A549 (cell line): Measurements from ENCODE around the gene COG5.

Experiments
- BHLHE40 ChIP-seq: IDR thresholded peaks from 2 replicates; pipeline ENCODE4 v1.6.1; 2012; ENCODE audit warnings: low read depth, low read length, inconsistent platforms
- CBX8 ChIP-seq: fragments of 200-600 bp; sonication (generic); IDR thresholded peaks from 2 replicates; pipeline ENCODE4 v1.6.1; 2016
- EHMT2 ChIP-seq: fragments of 200-600 bp; sonication (generic); IDR thresholded peaks from 2 replicates; pipeline ENCODE4 v1.6.1; 2016; ENCODE audit warnings: antibody characterized with exemption, low read depth, mild to moderate bottlenecking, moderate library complexity
- EP300 ChIP-seq, 2 experiments: fragments of >200 bp; sonication (Bioruptor Twin); formaldehyde crosslinking; IDR thresholded peaks; 2 replicates in 1 of 2; 3 replicates in 1 of 2; pipeline ENCODE4 v1.6.1; 2016 to 2017
- POLR2A ChIP-seq: IDR thresholded peaks from 2 replicates; pipeline ENCODE4 v1.6.1; 2012; ENCODE audit warnings: mild to moderate bottlenecking, low read length
- TF ChIP-seq, protein P1 (sequence below): fragments of >200 bp; sonication (Bioruptor Twin); formaldehyde crosslinking; IDR thresholded peaks from 3 replicates; pipeline ENCODE4 v1.5.1; 2016
- TF ChIP-seq, protein P2 (sequence below): fragments of 200-600 bp; sonication (generic); IDR thresholded peaks from 2 replicates; pipeline ENCODE4 v1.6.1; 2016; ENCODE audit warnings: antibody characterized with exemption, mild to moderate bottlenecking, moderate library complexity
- TF ChIP-seq, protein P3 (sequence below): IDR thresholded peaks from 2 replicates; pipeline ENCODE4 v1.6.1; 2012; ENCODE audit warnings: low read depth, borderline replicate concordance

DNA sequence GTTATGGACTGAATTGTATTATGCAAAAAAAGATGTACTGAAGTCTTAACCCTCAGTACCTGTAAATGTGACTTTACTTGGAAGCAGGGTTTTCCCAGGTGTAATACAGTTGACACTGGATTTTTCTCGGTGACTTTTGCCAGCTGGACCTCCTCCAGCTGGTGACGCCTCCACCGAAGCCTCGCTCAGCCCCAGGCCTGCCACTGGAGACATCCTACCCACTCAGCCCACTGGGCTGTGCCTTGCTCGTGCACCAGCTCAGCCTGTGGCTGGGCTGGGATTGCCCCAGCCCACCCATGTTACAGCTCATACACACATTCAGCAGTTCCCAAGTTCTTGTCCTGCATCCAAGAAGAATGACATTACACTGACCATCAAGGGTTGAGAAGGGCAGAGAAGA lies 136.3 kb downstream of the COG5 start:
- TF ChIP-seq POLR2A (no peak), CBX8 (no peak), BHLHE40 (no peak), EHMT2 (no peak), EP300 (IDR thresholded peaks at IDR 0.05) (no peak)
- TF ChIP-seq, protein P1, sequence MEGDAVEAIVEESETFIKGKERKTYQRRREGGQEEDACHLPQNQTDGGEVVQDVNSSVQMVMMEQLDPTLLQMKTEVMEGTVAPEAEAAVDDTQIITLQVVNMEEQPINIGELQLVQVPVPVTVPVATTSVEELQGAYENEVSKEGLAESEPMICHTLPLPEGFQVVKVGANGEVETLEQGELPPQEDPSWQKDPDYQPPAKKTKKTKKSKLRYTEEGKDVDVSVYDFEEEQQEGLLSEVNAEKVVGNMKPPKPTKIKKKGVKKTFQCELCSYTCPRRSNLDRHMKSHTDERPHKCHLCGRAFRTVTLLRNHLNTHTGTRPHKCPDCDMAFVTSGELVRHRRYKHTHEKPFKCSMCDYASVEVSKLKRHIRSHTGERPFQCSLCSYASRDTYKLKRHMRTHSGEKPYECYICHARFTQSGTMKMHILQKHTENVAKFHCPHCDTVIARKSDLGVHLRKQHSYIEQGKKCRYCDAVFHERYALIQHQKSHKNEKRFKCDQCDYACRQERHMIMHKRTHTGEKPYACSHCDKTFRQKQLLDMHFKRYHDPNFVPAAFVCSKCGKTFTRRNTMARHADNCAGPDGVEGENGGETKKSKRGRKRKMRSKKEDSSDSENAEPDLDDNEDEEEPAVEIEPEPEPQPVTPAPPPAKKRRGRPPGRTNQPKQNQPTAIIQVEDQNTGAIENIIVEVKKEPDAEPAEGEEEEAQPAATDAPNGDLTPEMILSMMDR, result no peak
- TF ChIP-seq, protein P2, sequence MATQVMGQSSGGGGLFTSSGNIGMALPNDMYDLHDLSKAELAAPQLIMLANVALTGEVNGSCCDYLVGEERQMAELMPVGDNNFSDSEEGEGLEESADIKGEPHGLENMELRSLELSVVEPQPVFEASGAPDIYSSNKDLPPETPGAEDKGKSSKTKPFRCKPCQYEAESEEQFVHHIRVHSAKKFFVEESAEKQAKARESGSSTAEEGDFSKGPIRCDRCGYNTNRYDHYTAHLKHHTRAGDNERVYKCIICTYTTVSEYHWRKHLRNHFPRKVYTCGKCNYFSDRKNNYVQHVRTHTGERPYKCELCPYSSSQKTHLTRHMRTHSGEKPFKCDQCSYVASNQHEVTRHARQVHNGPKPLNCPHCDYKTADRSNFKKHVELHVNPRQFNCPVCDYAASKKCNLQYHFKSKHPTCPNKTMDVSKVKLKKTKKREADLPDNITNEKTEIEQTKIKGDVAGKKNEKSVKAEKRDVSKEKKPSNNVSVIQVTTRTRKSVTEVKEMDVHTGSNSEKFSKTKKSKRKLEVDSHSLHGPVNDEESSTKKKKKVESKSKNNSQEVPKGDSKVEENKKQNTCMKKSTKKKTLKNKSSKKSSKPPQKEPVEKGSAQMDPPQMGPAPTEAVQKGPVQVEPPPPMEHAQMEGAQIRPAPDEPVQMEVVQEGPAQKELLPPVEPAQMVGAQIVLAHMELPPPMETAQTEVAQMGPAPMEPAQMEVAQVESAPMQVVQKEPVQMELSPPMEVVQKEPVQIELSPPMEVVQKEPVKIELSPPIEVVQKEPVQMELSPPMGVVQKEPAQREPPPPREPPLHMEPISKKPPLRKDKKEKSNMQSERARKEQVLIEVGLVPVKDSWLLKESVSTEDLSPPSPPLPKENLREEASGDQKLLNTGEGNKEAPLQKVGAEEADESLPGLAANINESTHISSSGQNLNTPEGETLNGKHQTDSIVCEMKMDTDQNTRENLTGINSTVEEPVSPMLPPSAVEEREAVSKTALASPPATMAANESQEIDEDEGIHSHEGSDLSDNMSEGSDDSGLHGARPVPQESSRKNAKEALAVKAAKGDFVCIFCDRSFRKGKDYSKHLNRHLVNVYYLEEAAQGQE, result no peak
- TF ChIP-seq, protein P3, sequence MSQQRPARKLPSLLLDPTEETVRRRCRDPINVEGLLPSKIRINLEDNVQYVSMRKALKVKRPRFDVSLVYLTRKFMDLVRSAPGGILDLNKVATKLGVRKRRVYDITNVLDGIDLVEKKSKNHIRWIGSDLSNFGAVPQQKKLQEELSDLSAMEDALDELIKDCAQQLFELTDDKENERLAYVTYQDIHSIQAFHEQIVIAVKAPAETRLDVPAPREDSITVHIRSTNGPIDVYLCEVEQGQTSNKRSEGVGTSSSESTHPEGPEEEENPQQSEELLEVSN, result no peak
